NT2/D1 (cell line): ENCODE data around the gene IRAG1.

Experiments
- SUZ12 ChIP-seq: IDR thresholded peaks from 2 replicates; pipeline ENCODE4 v1.6.1; 2011; ENCODE audit not compliant: insufficient read length, insufficient read depth; ENCODE audit errors: extremely low read depth
- YY1 ChIP-seq: IDR thresholded peaks from 2 replicates; pipeline ENCODE4 v1.6.1; 2011; ENCODE audit not compliant: insufficient read length, insufficient read depth
- ZNF274 ChIP-seq: IDR thresholded peaks from 2 replicates; pipeline ENCODE4 v1.6.1; 2011; ENCODE audit warnings: mild to moderate bottlenecking, low read depth, low read length

DNA sequence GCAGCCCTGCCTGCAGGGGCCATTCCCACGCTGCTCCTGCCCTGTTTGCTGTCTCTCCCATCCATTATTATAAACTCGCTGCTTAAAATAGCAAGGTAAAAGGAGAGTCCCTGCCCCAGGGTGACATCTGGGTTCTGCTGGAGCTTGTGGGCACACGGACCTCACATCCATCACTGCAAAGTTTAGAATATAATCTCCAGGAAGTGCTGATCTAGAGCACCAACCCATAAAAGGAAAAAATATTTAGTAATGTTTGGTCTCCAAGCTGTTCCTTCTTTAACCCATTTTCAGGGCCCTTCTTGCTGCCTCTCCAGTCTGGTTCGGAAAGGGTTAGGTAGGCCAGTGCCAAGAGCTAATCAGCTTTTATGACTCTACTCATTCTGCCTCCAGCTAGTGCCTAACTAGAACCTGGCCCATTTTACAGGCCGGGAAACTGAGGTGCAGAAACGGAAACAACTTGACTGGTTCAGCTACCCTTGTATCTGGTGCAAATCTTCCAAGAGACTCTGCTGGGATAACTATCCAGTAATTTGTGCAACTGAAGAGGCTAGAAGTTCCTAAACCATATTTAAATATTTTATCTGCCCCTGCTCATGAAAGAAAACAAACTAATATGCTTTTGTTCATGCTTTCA, 37.5 kb downstream of the IRAG1 start:
- TF ChIP-seq ZNF274 (no peak), YY1 (no peak), SUZ12 (no peak)
